Lower leg skin (tissue), 4 donors: ENCODE results near the gene RAD21L1. TPM values are rescaled to one million over a fixed set of nuclear protein-coding genes. Genes with fewer than 3 reads are reported as not detected.

ENCODE experiments used
- DNase-seq, 2 donors: peaks; one replicate each; pipeline ENCODE4 v3.0.0-alpha.2; 2019; ENCODE audit warnings: low spot score in 2 of 2
- H3K4me3 ChIP-seq: fragments of 200-600 bp; sonication (generic); 2 replicates; pipeline ENCODE4 v1.5.1; 2017; ENCODE audit warnings: mild to moderate bottlenecking, low read depth; ENCODE audit not compliant: poor library complexity, severe bottlenecking
- CTCF ChIP-seq, 3 donors: fragments of 450-650 bp; IDR thresholded peaks; one replicate each; pipeline ENCODE4 v1.5.1; 2016; ENCODE audit warnings: antibody characterized with exemption in 3 of 3, mild to moderate bottlenecking in 3 of 3, moderate library complexity in 2 of 3
- POLR2A ChIP-seq, 2 donors: fragments of 450-650 bp; IDR thresholded peaks; one replicate each; pipeline ENCODE4 v1.6.1; 2016 to 2017; ENCODE audit warnings: antibody characterized with exemption in 2 of 2, mild to moderate bottlenecking in 1 of 2, moderate library complexity in 1 of 2
- WGBS, 2 donors: methylation state at CpG; one replicate each; pipeline ENCODE4 v1.1.5; 2018; 5-methylcytosine and 5-hydroxymethylcytosine counted together
- intact Hi-C: fragments of 100-400 bp; cut with DNase I; formaldehyde crosslinking; loops from one replicate; pipeline ENCODE4 v1.15.0; 2023; ENCODE audit warnings: low total_unique reads
- total RNA-seq, 4 donors: library from RNA; depleted of rRNA; stranded (reverse); fragments of >200 nt; gene quantifications; one replicate each; pipeline ENCODE4 v1.1.0, GENCODE V29; 2016

Gene RAD21L1
- total RNA-seq, 4 donors from 2014 or later: 0.38 TPM; not detected in 3

- no peak for DNase-seq
- intact Hi-C loops: no loop called here
- peak overlapping the region; percentile 22 for H3K4me3 ChIP-seq
- TF ChIP-seq CTCF (IDR thresholded peaks at IDR 0.05) (no peak), POLR2A (IDR thresholded peaks at IDR 0.05) (no peak)
- WGBS, 2 donors: 1 to 4% methylated on average over 10 of the region's 10 CpGs
These were observed 40.0 kb downstream of the RAD21L1 start for GRCh38 chr20:1265916-1266166.

GRCh38 chr20:1266167-1266973, 40.5 kb downstream of the RAD21L1 start, which contains the start of gene SNPH:
Gene SNPH, plus strand, starts transcription at chr20:1266294. Its CDS starts 29,946 bp downstream, at chr20:1296240.
- peak; percentile 39 to 93 for DNase-seq
- 0 to 1% methylated on average over 35 to 53 of the region's 61 CpGs for WGBS, 2 donors
- intact Hi-C loops: no loop called here
- peak within 1 kb of the TSS; percentile 22 for H3K4me3 ChIP-seq
- TF ChIP-seq CTCF (IDR thresholded peaks at IDR 0.05) (no peak), POLR2A (IDR thresholded peaks at IDR 0.05) (no peak)

- H3K4me3 ChIP-seq: no peak overlapping the region
- intact Hi-C loops: no loop called here
- TF ChIP-seq CTCF (IDR thresholded peaks at IDR 0.05): no peak
- TF ChIP-seq POLR2A (IDR thresholded peaks at IDR 0.05): no peak
- WGBS, 2 donors: 64 to 65% methylated on average over 8 of the region's 8 CpGs
- no peak for DNase-seq
These were observed 41.3 kb downstream of the RAD21L1 start for GRCh38 chr20:1267161-1267560.

GRCh38 chr20:1267809-1268374, 42.0 kb downstream of the RAD21L1 start:
- TF ChIP-seq POLR2A (IDR thresholded peaks at IDR 0.05): no peak
- no peak for TF ChIP-seq CTCF (IDR thresholded peaks at IDR 0.05)
- intact Hi-C loops: no loop called here
- no peak for DNase-seq
- WGBS, 2 donors: 72 to 75% methylated on average over 3 of the region's 3 CpGs
- H3K4me3 ChIP-seq: no peak overlapping the region

- intact Hi-C loops: no loop called here
- no peak overlapping the region for H3K4me3 ChIP-seq
- WGBS, 2 donors: 93 to 96% methylated on average over 8 of the region's 8 CpGs
- TF ChIP-seq POLR2A (IDR thresholded peaks at IDR 0.05) (no peak), CTCF (IDR thresholded peaks at IDR 0.05) (no peak)
- no peak for DNase-seq
These were observed 43.4 kb downstream of the RAD21L1 start for GRCh38 chr20:1269235-1269634.
